NT2/D1 (cell line): ENCODE data around the gene VDAC1.

Experiments used
- DNase-seq: peaks from one replicate; pipeline ENCODE4 v3.0.0-alpha.2; 2011; ENCODE audit warnings: low read depth, low spot score
- H3K27me3 ChIP-seq: 2 replicates; pipeline ENCODE4 v1.6.0; 2011; ENCODE audit warnings: mild to moderate bottlenecking; ENCODE audit not compliant: insufficient read length, insufficient read depth
- H3K36me3 ChIP-seq: 2 replicates; pipeline ENCODE4 v1.6.1; 2011; ENCODE audit warnings: mild to moderate bottlenecking, low read length, mixed read lengths; ENCODE audit not compliant: insufficient read depth, insufficient read length
- H3K4me1 ChIP-seq: 2 replicates; pipeline ENCODE4 v1.5.1; 2011; ENCODE audit not compliant: insufficient read depth, insufficient read length
- H3K4me3 ChIP-seq: 2 replicates; pipeline ENCODE4 v1.5.1; 2011; ENCODE audit warnings: low read depth; ENCODE audit not compliant: insufficient read length
- H3K9ac ChIP-seq: 2 replicates; pipeline ENCODE4 v1.6.0; 2011; ENCODE audit warnings: low read depth; ENCODE audit not compliant: insufficient read length
- H3K9me3 ChIP-seq: 2 replicates; pipeline ENCODE4 v1.5.1; 2011; ENCODE audit warnings: mild to moderate bottlenecking, low read length; ENCODE audit not compliant: insufficient read depth
- SUZ12 ChIP-seq: IDR thresholded peaks from 2 replicates; pipeline ENCODE4 v1.6.1; 2011; ENCODE audit not compliant: insufficient read length, insufficient read depth; ENCODE audit errors: extremely low read depth
- YY1 ChIP-seq: IDR thresholded peaks from 2 replicates; pipeline ENCODE4 v1.6.1; 2011; ENCODE audit not compliant: insufficient read length, insufficient read depth
- ZNF274 ChIP-seq: IDR thresholded peaks from 2 replicates; pipeline ENCODE4 v1.6.1; 2011; ENCODE audit warnings: mild to moderate bottlenecking, low read depth, low read length

The VDAC1 gene

GRCh38 chr5:133952729-133953567 is 51.8 kb downstream of the VDAC1 start:
- Histone ChIP-seq H3K27me3 (no peaks in the 10 kb centered on the region), H3K9me3 (no peaks in the 10 kb centered on the region), H3K4me1 (no peaks in the 10 kb centered on the region), H3K36me3 (peaks cover 32% of the 10 kb centered on the region), H3K4me3 (no peak overlapping the region), H3K9ac (no peak overlapping the region)
- TF ChIP-seq ZNF274 (no peak), SUZ12 (no peak), YY1 (no peak)
- DNase-seq, result no peak

- no peak for TF ChIP-seq YY1
- no peak for TF ChIP-seq SUZ12
- TF ChIP-seq ZNF274, result no peak
- Histone ChIP-seq H3K9ac (no peak overlapping the region), H3K9me3 (no peaks in the 10 kb centered on the region), H3K36me3 (peaks cover 14% of the 10 kb centered on the region), H3K4me3 (no peak overlapping the region), H3K27me3 (no peaks in the 10 kb centered on the region), H3K4me1 (no peaks in the 10 kb centered on the region)
- DNase-seq, result no peak
These were observed 53.8 kb downstream of the VDAC1 start for GRCh38 chr5:133950821-133951612.

- no peak overlapping the region for H3K9ac ChIP-seq
- no peak for DNase-seq
- no peak for TF ChIP-seq SUZ12
- no peak for TF ChIP-seq YY1
- TF ChIP-seq ZNF274, result no peak
- H3K4me3 ChIP-seq, result no peak overlapping the region
- no peaks in the 10 kb centered on the region for H3K4me1 ChIP-seq
- no peaks in the 10 kb centered on the region for H3K9me3 ChIP-seq
- H3K36me3 ChIP-seq, result no peaks in the 10 kb centered on the region
- H3K27me3 ChIP-seq, result no peaks in the 10 kb centered on the region
These were observed 56.1 kb downstream of the VDAC1 start for GRCh38 chr5:133948721-133949120.

GRCh38 chr5:133947431-133947841 is 57.3 kb downstream of the VDAC1 start:
- Histone ChIP-seq H3K4me1 (no peaks in the 10 kb centered on the region), H3K27me3 (no peaks in the 10 kb centered on the region), H3K36me3 (no peaks in the 10 kb centered on the region), H3K4me3 (no peak overlapping the region), H3K9ac (no peak overlapping the region), H3K9me3 (no peaks in the 10 kb centered on the region)
- TF ChIP-seq YY1 (no peak), ZNF274 (no peak), SUZ12 (no peak)
- no peak for DNase-seq

GRCh38 chr5:133945568-133945967 is 59.2 kb downstream of the VDAC1 start:
- H3K27me3 ChIP-seq, result no peaks in the 10 kb centered on the region
- no peak for DNase-seq
- TF ChIP-seq SUZ12, result no peak
- TF ChIP-seq YY1, result no peak
- no peak for TF ChIP-seq ZNF274
- H3K9ac ChIP-seq, result no peak overlapping the region
- no peaks in the 10 kb centered on the region for H3K36me3 ChIP-seq
- H3K9me3 ChIP-seq, result no peaks in the 10 kb centered on the region
- no peak overlapping the region for H3K4me3 ChIP-seq
- H3K4me1 ChIP-seq, result no peaks in the 10 kb centered on the region

- TF ChIP-seq SUZ12, result no peak
- no peak for TF ChIP-seq YY1
- no peak for TF ChIP-seq ZNF274
- DNase-seq, result no peak
- H3K9ac ChIP-seq, result no peak overlapping the region
- H3K4me3 ChIP-seq, result no peak overlapping the region
- no peaks in the 10 kb centered on the region for H3K4me1 ChIP-seq
- no peaks in the 10 kb centered on the region for H3K27me3 ChIP-seq
- no peaks in the 10 kb centered on the region for H3K36me3 ChIP-seq
- no peaks in the 10 kb centered on the region for H3K9me3 ChIP-seq
These were observed 60.3 kb downstream of the VDAC1 start for GRCh38 chr5:133944263-133945185.

GRCh38 chr5:133943475-133943817 is 61.3 kb downstream of the VDAC1 start:
- Histone ChIP-seq H3K27me3 (no peaks in the 10 kb centered on the region), H3K9me3 (no peaks in the 10 kb centered on the region), H3K9ac (no peak overlapping the region), H3K4me1 (no peaks in the 10 kb centered on the region), H3K36me3 (no peaks in the 10 kb centered on the region), H3K4me3 (no peak overlapping the region)
- DNase-seq, result no peak
- TF ChIP-seq ZNF274 (no peak), SUZ12 (no peak), YY1 (no peak)
